ENCODE results near the gene SLC16A12. TPM values are rescaled to one million over a fixed set of nuclear protein-coding genes. Genes with fewer than 3 reads are reported as not detected.

SLC16A12 gene
- total RNA-seq, 3 donors from 2014 or later (not counting 1 experiment from before 2014, with no cell fraction given), result not detected

GRCh38 chr10:89524279-89524678 lies 11.1 kb downstream of the SLC16A12 start:
- H3K27me3 Mint-ChIP-seq (ENCODE audit: low read depth in 2 of 2), result peaks cover 0 to 3% of the 10 kb centered on the region in 2 donors
- Histone ChIP-seq H3K36me3 (ENCODE audit: control insufficient read depth, insufficient read depth, low read length) (no peaks in the 10 kb centered on the region), H3K4me1 (ENCODE audit: control insufficient read depth, insufficient read depth, low read length) (no peaks in the 10 kb centered on the region), H3K4me3 (ENCODE audit: low read length) (no peak overlapping the region), H3K9me3 (ENCODE audit: control insufficient read depth, insufficient read depth, low read length) (no peaks in the 10 kb centered on the region), H3K27me3 (ENCODE audit: control insufficient read depth, insufficient read depth, low read length) (no peaks in the 10 kb centered on the region), H3K27ac (ENCODE audit: low read length) (no peak overlapping the region)
- no peak overlapping the region for H3K4me3 Mint-ChIP-seq
- H3K4me1 Mint-ChIP-seq, result no peaks in the 10 kb centered on the region
- intact Hi-C loops (cut with micrococcal nuclease), result no loop called here
- DNase-seq, result no peak
- TF ChIP-seq, protein P1, sequence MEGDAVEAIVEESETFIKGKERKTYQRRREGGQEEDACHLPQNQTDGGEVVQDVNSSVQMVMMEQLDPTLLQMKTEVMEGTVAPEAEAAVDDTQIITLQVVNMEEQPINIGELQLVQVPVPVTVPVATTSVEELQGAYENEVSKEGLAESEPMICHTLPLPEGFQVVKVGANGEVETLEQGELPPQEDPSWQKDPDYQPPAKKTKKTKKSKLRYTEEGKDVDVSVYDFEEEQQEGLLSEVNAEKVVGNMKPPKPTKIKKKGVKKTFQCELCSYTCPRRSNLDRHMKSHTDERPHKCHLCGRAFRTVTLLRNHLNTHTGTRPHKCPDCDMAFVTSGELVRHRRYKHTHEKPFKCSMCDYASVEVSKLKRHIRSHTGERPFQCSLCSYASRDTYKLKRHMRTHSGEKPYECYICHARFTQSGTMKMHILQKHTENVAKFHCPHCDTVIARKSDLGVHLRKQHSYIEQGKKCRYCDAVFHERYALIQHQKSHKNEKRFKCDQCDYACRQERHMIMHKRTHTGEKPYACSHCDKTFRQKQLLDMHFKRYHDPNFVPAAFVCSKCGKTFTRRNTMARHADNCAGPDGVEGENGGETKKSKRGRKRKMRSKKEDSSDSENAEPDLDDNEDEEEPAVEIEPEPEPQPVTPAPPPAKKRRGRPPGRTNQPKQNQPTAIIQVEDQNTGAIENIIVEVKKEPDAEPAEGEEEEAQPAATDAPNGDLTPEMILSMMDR (IDR thresholded peaks at IDR 0.05), result no peak
- ATAC-seq, result no peak
- H3K27ac Mint-ChIP-seq, result no peak overlapping the region
- no peaks in the 10 kb centered on the region for H3K36me3 Mint-ChIP-seq
- no peaks in the 10 kb centered on the region for H3K9me3 Mint-ChIP-seq
- WGBS (ENCODE audit: insufficient coverage), result 83% methylated on average over 7 of the region's 7 CpGs

DNA sequence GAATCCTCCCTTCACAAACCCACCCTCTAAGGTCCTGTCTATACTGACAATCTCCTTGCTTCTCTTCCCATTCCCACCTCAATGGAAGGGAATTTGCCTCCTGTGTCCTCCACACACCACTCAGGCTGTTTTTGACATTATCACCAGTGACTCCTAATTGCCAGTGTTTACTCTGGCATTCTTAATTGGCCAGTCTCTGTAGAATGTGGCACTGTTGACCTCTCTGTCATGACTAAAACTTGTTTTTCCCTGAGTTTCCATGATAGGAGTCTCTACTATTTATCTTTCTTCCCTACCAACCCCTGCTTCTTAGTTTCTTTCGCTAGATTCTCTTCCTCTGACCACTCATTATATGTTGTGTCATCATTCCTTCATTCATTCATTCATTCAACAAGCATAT lies 12.1 kb downstream of the SLC16A12 start:
- DNase-seq (no peak), ATAC-seq (no peak)
- 85% methylated on average over 1 of the region's 1 CpG for WGBS (ENCODE audit: insufficient coverage)
- Histone ChIP-seq H3K36me3 (ENCODE audit: control insufficient read depth, insufficient read depth, low read length) (no peaks in the 10 kb centered on the region), H3K4me1 (ENCODE audit: control insufficient read depth, insufficient read depth, low read length) (no peaks in the 10 kb centered on the region), H3K9me3 (ENCODE audit: control insufficient read depth, insufficient read depth, low read length) (no peaks in the 10 kb centered on the region), H3K4me3 (ENCODE audit: low read length) (no peak overlapping the region), H3K27me3 (ENCODE audit: control insufficient read depth, insufficient read depth, low read length) (no peaks in the 10 kb centered on the region), H3K27ac (ENCODE audit: low read length) (no peak overlapping the region)
- H3K9me3 Mint-ChIP-seq, result no peaks in the 10 kb centered on the region
- H3K4me1 Mint-ChIP-seq, result no peaks in the 10 kb centered on the region
- TF ChIP-seq, protein P1 (IDR thresholded peaks at IDR 0.05), result no peak
- intact Hi-C loops (cut with micrococcal nuclease), result no loop called here
- H3K27ac Mint-ChIP-seq, result no peak overlapping the region
- H3K36me3 Mint-ChIP-seq, result no peaks in the 10 kb centered on the region
- no peak overlapping the region for H3K4me3 Mint-ChIP-seq
- peaks cover 0 to 3% of the 10 kb centered on the region in 2 donors for H3K27me3 Mint-ChIP-seq (ENCODE audit: low read depth in 2 of 2)

DNA sequence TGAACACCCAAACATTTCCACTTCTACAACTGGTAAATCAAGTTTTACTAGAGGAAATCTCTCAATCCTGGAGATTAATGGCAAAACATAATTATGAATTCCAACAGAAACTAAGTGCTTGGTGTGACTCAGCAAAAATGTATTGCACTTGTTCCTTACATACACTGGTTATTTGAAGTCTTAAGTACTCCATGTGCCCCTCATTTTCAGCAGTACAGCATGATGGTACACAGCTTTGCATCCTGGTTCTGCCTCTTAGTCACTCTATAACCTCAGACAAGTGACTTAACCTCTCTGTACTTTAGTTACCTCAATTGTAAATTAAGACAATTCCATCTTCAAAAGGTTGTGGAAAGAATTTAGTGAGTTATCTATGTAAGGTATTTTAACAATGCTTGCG lies 12.9 kb downstream of the SLC16A12 start:
- Histone ChIP-seq H3K4me1 (ENCODE audit: control insufficient read depth, insufficient read depth, low read length) (no peaks in the 10 kb centered on the region), H3K27me3 (ENCODE audit: control insufficient read depth, insufficient read depth, low read length) (no peaks in the 10 kb centered on the region), H3K36me3 (ENCODE audit: control insufficient read depth, insufficient read depth, low read length) (no peaks in the 10 kb centered on the region), H3K4me3 (ENCODE audit: low read length) (no peak overlapping the region), H3K27ac (ENCODE audit: low read length) (no peak overlapping the region), H3K9me3 (ENCODE audit: control insufficient read depth, insufficient read depth, low read length) (no peaks in the 10 kb centered on the region)
- H3K9me3 Mint-ChIP-seq, result no peaks in the 10 kb centered on the region
- H3K27me3 Mint-ChIP-seq (ENCODE audit: low read depth in 2 of 2), result peaks cover 0 to 3% of the 10 kb centered on the region in 2 donors
- H3K36me3 Mint-ChIP-seq, result no peaks in the 10 kb centered on the region
- 100% methylated on average over 1 of the region's 1 CpG for WGBS (ENCODE audit: insufficient coverage)
- no peak overlapping the region for H3K4me3 Mint-ChIP-seq
- DNase-seq, result no peak
- no peak for ATAC-seq
- intact Hi-C loops (cut with micrococcal nuclease), result no loop called here
- H3K27ac Mint-ChIP-seq, result no peak overlapping the region
- TF ChIP-seq, protein P1 (IDR thresholded peaks at IDR 0.05), result no peak
- no peaks in the 10 kb centered on the region for H3K4me1 Mint-ChIP-seq

DNA sequence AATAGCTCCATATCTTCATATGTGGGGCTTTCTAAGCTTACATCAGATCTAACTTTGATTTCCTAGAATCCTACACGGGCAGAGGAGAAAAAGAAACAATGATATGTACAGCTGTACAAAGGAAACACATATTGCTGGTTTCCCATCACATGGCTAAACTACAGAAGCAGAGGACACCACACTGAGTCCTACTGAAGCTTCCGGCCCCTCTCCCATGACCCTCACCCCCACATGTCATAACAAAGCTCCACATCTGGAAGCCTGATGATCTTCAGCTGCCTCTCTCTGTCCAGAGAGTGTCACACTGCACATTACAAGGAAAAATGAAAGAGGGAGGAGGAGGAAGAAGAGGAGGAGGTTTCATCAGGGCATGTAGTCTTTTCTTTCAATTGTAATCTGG lies 14.0 kb downstream of the SLC16A12 start:
- Histone ChIP-seq H3K27ac (ENCODE audit: low read length) (no peak overlapping the region), H3K9me3 (ENCODE audit: control insufficient read depth, insufficient read depth, low read length) (no peaks in the 10 kb centered on the region), H3K27me3 (ENCODE audit: control insufficient read depth, insufficient read depth, low read length) (no peaks in the 10 kb centered on the region), H3K36me3 (ENCODE audit: control insufficient read depth, insufficient read depth, low read length) (no peaks in the 10 kb centered on the region), H3K4me1 (ENCODE audit: control insufficient read depth, insufficient read depth, low read length) (no peaks in the 10 kb centered on the region), H3K4me3 (ENCODE audit: low read length) (no peak overlapping the region)
- Mint-ChIP-seq H3K4me3 (no peak overlapping the region), H3K36me3 (no peaks in the 10 kb centered on the region), H3K4me1 (no peaks in the 10 kb centered on the region), H3K27me3 (ENCODE audit: low read depth in 2 of 2) (peaks cover 0 to 2% of the 10 kb centered on the region in 2 donors), H3K27ac (no peak overlapping the region), H3K9me3 (no peaks in the 10 kb centered on the region)
- ATAC-seq, result no peak
- TF ChIP-seq, protein P1 (IDR thresholded peaks at IDR 0.05), result no peak
- intact Hi-C loops (cut with micrococcal nuclease), result no loop called here
- no peak for DNase-seq
- 83% methylated on average over 1 of the region's 2 CpGs for WGBS (ENCODE audit: insufficient coverage)
